Measurements from ENCODE around the gene NR1D2.

DNA sequence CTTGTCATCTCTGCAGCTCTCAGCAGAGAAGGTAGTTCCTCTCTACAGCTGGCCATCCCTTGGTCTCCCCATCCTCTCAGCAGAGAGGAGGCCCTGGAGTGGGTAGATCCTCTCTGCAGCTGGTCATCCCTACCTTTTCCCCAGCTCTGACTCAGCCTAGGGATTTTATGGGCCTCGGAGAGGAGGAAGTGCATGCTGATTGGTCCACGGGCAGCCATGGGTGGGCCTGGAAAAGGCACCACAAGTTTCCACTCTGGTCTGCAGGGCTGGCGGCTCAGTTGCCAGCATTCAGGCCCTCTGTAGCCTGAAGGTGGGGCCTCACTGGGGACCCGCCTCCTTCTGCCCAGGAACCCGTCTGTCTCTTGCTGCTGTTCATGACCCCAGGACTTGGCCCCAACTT is 36.9 kb downstream of the NR1D2 start:
- TF ChIP-seq, protein P1, sequence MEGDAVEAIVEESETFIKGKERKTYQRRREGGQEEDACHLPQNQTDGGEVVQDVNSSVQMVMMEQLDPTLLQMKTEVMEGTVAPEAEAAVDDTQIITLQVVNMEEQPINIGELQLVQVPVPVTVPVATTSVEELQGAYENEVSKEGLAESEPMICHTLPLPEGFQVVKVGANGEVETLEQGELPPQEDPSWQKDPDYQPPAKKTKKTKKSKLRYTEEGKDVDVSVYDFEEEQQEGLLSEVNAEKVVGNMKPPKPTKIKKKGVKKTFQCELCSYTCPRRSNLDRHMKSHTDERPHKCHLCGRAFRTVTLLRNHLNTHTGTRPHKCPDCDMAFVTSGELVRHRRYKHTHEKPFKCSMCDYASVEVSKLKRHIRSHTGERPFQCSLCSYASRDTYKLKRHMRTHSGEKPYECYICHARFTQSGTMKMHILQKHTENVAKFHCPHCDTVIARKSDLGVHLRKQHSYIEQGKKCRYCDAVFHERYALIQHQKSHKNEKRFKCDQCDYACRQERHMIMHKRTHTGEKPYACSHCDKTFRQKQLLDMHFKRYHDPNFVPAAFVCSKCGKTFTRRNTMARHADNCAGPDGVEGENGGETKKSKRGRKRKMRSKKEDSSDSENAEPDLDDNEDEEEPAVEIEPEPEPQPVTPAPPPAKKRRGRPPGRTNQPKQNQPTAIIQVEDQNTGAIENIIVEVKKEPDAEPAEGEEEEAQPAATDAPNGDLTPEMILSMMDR (conservative IDR thresholded peaks at IDR 0.05) = no peak
- TF ChIP-seq EZH2 (IDR thresholded peaks at IDR 0.05; ENCODE audit: low read depth) = no peak
